ENCODE measurements around the gene TEX13C.
"Not testable (repeated sequence)": the region's sequence is repeated elsewhere in the genome, so short reads cannot be mapped to it uniquely, and the experiment has no call there.

The TEX13C gene

DNA sequence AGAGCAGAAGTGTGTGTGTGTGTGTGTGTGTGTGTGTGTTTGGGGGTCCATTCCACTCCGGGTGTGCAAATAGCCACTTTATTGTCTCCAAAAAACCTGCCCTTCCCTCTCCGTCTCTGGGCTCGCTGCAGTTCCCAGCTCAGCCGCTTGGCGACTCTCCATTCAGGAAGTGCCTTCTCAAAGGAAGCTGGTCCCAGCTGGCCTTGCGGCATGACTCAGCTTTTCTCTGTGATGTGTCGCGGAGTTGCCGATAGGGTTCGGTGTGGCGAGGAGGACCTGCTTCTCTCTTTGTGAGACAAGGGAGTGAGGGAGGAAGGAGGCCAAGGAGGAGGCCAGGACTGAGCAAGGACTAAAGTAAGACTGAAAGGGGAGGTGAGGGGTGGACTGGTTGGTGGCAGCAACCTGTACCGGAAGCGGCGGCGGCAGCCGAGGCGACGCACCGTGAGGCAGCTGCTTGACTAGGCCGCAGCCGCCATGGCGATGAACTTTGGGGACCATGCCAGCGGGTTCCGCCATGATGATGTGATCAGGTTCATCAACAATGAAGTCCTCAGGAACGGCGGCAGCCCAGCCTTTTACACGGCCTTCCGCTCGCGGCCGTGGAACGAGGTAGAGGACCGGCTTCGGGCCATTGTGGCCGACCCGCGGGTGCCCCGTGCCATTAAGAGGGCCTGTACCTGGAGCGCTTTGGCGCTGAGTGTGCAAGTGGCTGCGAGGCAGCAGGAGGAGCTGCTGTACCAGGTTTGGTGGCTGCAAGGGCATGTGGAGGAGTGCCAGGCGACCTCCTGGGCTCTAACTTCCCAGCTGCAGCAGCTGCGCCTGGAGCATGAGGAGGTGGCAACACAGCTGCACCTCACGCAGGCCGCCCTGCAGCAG lies at the start of gene TEX13C:
TSS of gene TEX13C (plus strand) at position 226 of the 876 bp plus-strand sequence. CDS start at position 475, 249 bp downstream.
- no peaks in the 10 kb centered on the region for H3K36me3 Mint-ChIP-seq
- no peaks in the 10 kb centered on the region for H3K4me1 Mint-ChIP-seq
- peaks cover 0 to 2% of the 10 kb centered on the region in 2 donors for H3K9me3 Mint-ChIP-seq
- H3K4me3 Mint-ChIP-seq, result no peak within 1 kb of the TSS
- ATAC-seq (replicated peaks) (no peak), DNase-seq (no peak)
- no peak within 1 kb of the TSS for H3K27ac Mint-ChIP-seq
- H3K27me3 Mint-ChIP-seq, result no peaks in the 10 kb centered on the region

DNA sequence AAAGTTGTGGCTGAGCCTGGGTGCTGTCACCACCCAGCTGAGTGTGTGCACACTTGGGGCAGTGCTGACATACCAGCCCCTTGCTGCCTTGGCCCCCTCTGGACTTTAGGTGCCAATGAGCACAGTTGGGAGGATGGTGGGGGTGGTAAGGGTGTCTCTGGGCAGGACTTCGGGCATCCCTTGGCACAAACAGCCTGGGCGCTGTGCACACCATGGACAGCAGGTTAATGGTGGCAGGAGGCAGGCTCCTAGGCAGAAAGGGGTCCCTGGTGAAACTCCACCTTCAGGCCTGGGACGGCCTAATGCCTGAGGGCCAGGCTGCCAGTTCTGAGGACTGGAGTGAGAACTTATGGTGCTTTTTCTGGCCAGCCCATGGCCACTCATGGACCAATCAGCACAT lies 32.4 kb upstream of the TEX13C start:
- Mint-ChIP-seq H3K4me3 (no peak overlapping the region), H3K27me3 (no peaks in the 10 kb centered on the region), H3K27ac (no peak overlapping the region), H3K4me1 (no peaks in the 10 kb centered on the region), H3K36me3 (no peaks in the 10 kb centered on the region), H3K9me3 (no peaks in the 10 kb centered on the region)
- ATAC-seq (replicated peaks) (no peak), DNase-seq (no peak)

DNA sequence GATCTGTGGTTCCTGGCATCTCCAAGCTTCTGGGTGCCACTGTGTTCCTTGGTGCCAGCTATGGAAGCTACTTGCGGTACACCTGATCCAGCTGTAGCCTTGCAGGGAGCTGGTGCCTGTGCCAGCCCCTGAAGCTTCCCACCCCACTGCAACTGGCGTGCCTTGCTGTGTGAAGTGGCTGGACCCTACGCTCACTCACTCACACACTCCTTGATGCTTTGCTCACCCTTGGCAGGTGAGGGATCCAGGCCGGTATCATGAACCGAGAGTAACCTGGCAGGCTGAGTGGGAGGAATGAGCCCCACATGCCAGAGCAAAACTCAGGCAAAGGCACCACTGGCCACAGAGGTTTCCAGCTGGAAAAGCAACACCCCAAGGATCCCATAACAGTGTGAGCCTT lies 31.3 kb upstream of the TEX13C start:
- Mint-ChIP-seq H3K9me3 (no peaks in the 10 kb centered on the region), H3K27ac (no peak overlapping the region), H3K4me1 (peaks cover 0 to under 1% of the 10 kb centered on the region in 2 donors), H3K4me3 (no peak overlapping the region), H3K36me3 (no peaks in the 10 kb centered on the region), H3K27me3 (no peaks in the 10 kb centered on the region)
- ATAC-seq (replicated peaks), result no peak
- no peak for DNase-seq

DNA sequence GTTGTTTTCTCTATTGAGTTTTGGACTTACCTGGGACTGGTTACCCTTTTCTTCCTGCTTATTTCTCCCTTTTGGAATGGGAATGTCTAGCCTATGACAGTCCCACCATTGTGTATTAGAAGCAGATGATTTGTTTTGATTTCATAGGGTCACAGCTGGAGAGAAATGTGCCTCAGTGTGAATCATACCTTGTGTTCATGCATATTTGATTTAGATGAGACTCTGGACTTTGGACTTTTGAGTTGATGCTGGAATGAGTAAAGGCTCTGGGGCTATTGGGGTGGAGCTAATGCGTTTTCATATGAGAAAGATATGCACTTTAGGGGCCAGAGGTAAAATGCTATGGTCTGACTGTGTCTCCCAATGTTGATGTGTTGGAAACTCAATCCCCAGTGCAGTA lies 30.5 kb upstream of the TEX13C start:
- Mint-ChIP-seq H3K4me1 (peaks cover 0 to 5% of the 10 kb centered on the region in 2 donors), H3K27ac (no peak overlapping the region), H3K27me3 (no peaks in the 10 kb centered on the region), H3K4me3 (no peak overlapping the region), H3K36me3 (no peaks in the 10 kb centered on the region), H3K9me3 (peaks cover 0 to 3% of the 10 kb centered on the region in 2 donors)
- DNase-seq (no peak), ATAC-seq (replicated peaks) (no peak)

DNA sequence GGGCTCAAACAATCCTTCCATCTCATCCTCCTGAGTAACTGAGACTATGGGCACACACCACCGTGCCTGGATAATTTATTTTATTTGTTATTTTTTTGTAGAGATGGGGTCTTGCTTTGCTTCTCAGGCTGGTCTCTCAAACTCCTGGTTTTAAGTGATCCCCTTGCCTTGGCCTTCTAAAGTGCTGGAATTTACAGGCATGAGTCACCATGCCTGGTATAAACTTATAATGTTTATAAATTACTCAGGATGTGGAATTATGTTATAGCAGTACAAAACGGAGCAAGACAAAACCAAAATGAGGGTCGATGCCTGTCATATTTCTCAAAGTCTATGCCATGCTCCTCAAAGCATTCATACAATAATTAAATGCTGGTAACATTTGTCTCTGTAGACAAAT lies 29.8 kb upstream of the TEX13C start:
- Mint-ChIP-seq H3K36me3 (no peaks in the 10 kb centered on the region), H3K9me3 (peaks cover 0 to 7% of the 10 kb centered on the region in 2 donors), H3K4me1 (peaks cover 0 to 5% of the 10 kb centered on the region in 2 donors), H3K4me3 (no peak overlapping the region), H3K27ac (no peak overlapping the region), H3K27me3 (no peaks in the 10 kb centered on the region)
- DNase-seq (no peak), ATAC-seq (replicated peaks) (no peak)

DNA sequence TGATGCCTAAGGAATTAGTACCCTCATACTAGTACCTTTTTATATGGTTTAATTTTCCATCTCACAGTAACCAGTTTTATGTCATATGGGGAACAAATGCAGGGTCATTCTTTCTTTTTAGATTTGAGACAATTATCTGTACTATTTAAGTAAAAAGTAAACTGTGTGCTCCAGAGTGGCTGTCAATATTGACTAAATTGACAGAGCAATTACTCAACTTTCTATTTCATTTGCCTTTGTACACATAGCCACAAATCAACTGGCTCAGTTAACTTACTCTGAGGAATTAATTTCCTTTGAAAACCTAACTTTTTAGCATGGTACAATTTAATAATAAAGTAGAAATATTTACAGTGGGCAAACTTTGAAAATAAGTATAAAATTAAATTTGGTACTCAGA lies 28.5 kb upstream of the TEX13C start:
- ATAC-seq (replicated peaks) (no peak), DNase-seq (no peak)
- Mint-ChIP-seq H3K36me3 (no peaks in the 10 kb centered on the region), H3K9me3 (peaks cover 0 to 8% of the 10 kb centered on the region in 2 donors), H3K4me1 (peaks cover 0 to 5% of the 10 kb centered on the region in 2 donors), H3K4me3 (no peak overlapping the region), H3K27ac (no peak overlapping the region), H3K27me3 (no peaks in the 10 kb centered on the region)

DNA sequence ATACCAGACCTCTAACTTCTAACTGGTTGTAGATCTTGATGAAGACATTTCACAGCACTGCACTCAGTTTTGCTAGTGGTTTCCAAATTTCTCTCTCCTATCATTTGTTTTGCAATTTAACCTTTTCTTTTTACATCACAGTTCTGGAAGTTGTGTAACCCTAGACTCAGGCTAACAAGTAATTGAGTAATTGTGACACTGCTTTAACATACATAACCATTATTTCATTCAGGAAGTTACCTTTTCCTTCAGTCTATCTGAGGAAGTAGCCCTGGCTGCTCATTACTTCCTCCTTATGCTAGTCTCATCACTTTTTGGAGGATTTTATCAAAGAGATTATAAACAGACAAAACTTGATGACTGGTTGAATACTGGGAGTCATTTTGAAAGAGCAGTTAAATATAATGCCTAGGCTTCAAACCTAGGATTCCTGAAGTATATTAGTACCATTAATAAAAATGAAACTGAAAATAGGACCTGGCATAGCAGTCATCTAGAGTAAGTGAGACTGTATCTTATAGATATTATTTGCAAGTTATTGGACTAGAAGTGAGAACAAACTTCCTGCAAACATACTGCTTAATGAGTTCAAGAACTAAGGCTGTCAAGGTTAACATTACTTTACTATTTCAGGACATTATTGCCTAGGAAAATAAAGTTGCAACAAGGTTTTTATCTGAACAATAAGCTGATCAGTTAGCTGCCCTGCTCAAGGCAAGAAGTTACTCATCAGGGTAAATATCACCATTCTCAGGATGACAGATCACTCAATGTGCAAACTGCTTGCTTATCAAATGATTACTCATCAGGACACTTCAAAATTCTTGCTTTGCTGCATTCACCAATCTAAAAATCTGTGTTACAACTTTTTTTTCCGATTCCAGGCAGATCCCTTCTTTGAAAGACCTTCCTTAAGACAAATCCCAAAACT lies 25.6 kb upstream of the TEX13C start:
- Mint-ChIP-seq H3K9me3 (peaks cover 0 to 8% of the 10 kb centered on the region in 2 donors), H3K27ac (no peak overlapping the region), H3K27me3 (no peaks in the 10 kb centered on the region), H3K36me3 (no peaks in the 10 kb centered on the region), H3K4me1 (peaks cover 0 to 5% of the 10 kb centered on the region in 2 donors), H3K4me3 (no peak overlapping the region)
- ATAC-seq (replicated peaks), result peak in 1 of 2 donors; percentile 76
- DNase-seq, result no peak

DNA sequence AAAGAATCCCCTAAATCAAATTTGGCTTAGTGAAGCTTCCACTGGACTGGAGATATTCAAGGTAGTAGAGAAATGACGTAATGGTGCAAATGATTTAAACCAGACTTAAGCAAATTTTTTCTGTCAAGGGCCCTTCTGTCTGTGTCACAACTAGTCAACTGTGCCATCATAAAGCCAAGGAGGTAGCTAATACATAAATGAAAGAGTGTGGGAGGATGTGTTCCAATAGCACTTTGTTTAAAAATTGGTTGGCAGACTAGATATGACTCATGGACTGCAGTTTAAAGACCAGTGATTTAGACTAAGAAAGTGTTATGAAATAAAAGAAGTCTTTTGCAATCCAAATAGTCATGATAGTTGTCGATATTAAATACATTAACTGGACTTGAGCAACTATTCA lies 24.3 kb upstream of the TEX13C start:
- Mint-ChIP-seq H3K4me3 (no peak overlapping the region), H3K9me3 (peaks cover 0 to 8% of the 10 kb centered on the region in 2 donors)

DNA sequence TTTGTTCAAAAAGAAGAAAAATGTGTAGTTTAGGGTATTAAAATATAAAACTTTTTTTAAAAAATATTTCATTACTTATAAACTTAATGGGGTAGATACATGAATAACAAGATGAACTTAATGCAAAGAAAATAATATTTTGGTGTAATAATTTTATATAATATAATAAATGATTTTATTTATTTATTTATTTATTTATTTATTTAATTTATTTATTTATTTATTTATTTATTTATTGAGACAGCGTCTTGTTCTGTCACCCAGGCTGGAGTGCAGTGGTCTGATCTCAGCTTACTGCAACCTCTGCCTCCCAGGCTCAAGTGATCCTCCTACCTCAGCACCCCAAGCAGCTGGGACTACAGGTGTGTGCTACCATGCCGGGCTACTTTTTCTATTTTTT lies 20.8 kb upstream of the TEX13C start:
- no peaks in the 10 kb centered on the region for H3K36me3 Mint-ChIP-seq
- no peaks in the 10 kb centered on the region for H3K27me3 Mint-ChIP-seq
- no peak for ATAC-seq (replicated peaks)
- no peak for DNase-seq
- no peak overlapping the region for H3K27ac Mint-ChIP-seq
- H3K4me3 Mint-ChIP-seq, result no peak overlapping the region
- peaks cover 0 to 6% of the 10 kb centered on the region in 2 donors for H3K9me3 Mint-ChIP-seq
- peaks cover 0 to 2% of the 10 kb centered on the region in 2 donors for H3K4me1 Mint-ChIP-seq

More for the DNA sequence above, 24.3 kb upstream of the TEX13C start:
- Mint-ChIP-seq H3K4me1 (peaks cover 0 to 5% of the 10 kb centered on the region in 2 donors), H3K27ac (no peak overlapping the region), H3K27me3 (no peaks in the 10 kb centered on the region), H3K36me3 (no peaks in the 10 kb centered on the region)
- no peak for DNase-seq
- peak in 1 of 2 donors; percentile 83 for ATAC-seq (replicated peaks)

DNA sequence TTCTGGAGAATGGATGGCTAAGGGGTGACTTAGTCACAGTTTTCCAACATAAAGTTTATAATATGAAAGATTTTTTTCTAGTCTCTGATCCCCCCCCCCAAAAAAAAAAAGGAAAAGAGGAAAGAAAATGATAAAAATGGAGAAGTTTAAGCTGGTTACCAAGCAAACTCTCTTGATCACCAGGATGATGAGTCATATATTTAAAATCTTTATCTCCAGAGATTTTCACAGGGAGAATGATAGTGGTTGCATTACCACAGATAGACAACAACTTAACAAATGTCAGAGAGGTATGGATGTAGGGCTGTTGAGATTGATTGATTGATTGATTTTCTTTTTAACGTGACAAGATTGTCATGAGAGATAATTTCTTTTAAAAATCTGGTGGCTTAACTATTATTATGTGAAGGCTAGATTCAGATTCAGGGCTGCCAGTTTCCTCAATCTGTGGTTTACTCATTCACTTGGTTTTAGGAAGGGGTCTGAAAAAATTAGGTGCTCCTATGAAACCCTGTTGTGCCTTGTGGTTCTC lies 13.3 kb upstream of the TEX13C start:
- H3K9me3 Mint-ChIP-seq, result peaks cover 0 to 3% of the 10 kb centered on the region in 2 donors
- no peak overlapping the region for H3K4me3 Mint-ChIP-seq
- ATAC-seq (replicated peaks), result no peak

DNA sequence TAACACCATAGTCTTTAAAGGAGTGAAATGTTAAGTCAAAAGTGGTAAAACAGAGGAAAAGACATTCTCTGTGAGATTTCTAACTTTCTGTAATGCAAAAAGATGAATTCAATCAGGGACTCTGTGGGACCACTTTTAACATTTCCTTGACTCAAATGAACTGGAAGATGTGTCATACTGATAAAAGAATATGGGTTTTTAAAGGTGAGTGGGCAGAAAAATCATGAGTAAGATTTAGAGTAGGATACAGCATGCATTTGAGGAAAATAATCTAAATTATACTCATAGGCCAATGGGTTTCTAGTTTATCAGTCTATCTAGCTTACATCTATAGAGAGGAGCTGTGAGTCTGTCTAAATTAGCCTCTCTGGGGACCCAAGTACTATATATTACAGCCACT lies 11.0 kb upstream of the TEX13C start:
- Mint-ChIP-seq H3K36me3 (no peaks in the 10 kb centered on the region), H3K27me3 (no peaks in the 10 kb centered on the region), H3K9me3 (peaks cover 0 to 3% of the 10 kb centered on the region in 2 donors), H3K4me1 (no peaks in the 10 kb centered on the region), H3K27ac (no peak overlapping the region), H3K4me3 (no peak overlapping the region)
- DNase-seq (no peak), ATAC-seq (replicated peaks) (no peak)

More for the DNA sequence above, 13.3 kb upstream of the TEX13C start:
- Mint-ChIP-seq H3K27me3 (no peaks in the 10 kb centered on the region), H3K27ac (no peak overlapping the region), H3K36me3 (no peaks in the 10 kb centered on the region), H3K4me1 (no peaks in the 10 kb centered on the region)
- DNase-seq, result no peak

DNA sequence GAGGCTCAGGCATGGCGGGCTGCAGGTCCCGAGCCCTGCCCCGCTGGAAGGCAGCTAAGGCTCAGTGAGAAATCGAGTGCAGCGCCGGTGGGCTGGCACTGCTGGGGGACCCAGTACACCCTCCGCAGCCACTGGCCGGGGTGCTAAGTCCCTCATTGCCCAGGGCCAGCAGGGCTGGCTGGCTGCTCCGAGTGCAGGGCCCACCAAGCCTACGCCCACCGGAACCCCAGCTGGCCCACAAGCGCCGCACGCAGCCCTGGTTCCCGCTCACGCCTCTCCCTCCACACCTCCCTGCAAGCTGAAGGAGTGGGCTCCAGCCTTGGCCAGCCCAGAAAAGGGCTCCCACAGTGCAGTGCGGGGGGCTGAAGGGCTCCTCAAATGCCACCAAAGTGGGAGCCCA lies 505 bp upstream of the TEX13C start:
- H3K4me3 Mint-ChIP-seq; H3K9me3 Mint-ChIP-seq; ATAC-seq (replicated peaks); H3K4me1 Mint-ChIP-seq; DNase-seq; H3K36me3 Mint-ChIP-seq; H3K27ac Mint-ChIP-seq; H3K27me3 Mint-ChIP-seq: not testable (repeated sequence)

DNA sequence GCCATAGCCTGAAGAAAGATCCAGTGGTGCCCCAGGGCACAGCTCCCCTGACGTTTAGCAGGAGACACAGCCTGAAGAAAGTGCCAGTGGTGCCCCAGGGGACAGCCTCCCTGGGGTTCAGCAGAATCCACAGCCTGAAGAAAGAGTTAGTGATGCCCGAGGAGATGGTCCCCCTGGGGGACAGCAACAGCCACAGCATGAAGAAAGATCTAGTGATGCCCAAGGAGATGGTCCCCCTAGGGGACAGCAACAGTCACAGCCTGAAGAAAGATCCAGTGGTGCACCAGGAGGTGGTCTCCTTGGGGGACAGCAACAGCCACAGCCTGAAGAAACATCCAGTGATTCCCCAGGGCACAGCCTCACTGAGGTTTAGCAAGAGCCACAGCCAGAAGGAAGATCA lies 2.8 kb downstream of the TEX13C start:
- Mint-ChIP-seq H3K27ac (no peak overlapping the region), H3K4me1 (no peaks in the 10 kb centered on the region), H3K36me3 (no peaks in the 10 kb centered on the region), H3K27me3 (no peaks in the 10 kb centered on the region), H3K4me3 (no peak overlapping the region), H3K9me3 (peaks cover 0 to 2% of the 10 kb centered on the region in 2 donors)
- DNase-seq, result no peak
- no peak for ATAC-seq (replicated peaks)

DNA sequence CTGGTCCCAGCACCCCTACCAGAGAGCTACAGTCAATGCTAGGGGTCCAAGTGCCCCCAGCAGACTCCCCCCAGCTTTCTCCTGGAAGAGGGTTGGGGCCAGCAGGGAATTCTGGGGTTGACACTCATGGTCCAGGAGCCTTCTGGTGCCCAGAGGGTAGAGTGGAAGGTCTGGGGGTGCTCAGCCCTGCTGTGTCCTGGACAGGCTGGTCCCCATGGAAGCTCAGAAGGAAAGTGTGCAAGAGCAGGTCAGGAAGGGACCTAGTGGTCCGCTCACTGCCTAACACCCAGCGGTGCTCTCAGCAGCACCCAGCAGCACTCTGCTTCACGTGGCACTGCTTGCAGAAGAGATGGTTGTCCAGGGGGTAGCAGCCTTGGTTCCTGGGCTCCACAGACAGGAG lies 6.9 kb downstream of the TEX13C start:
- no peak overlapping the region for H3K4me3 Mint-ChIP-seq
- no peak overlapping the region for H3K27ac Mint-ChIP-seq
- H3K9me3 Mint-ChIP-seq, result no peaks in the 10 kb centered on the region
- no peaks in the 10 kb centered on the region for H3K4me1 Mint-ChIP-seq
- H3K36me3 Mint-ChIP-seq, result no peaks in the 10 kb centered on the region
- H3K27me3 Mint-ChIP-seq, result no peaks in the 10 kb centered on the region
- DNase-seq (no peak), ATAC-seq (replicated peaks) (no peak)

Measured in stimulated activated naive B cell treated with anti-CD40 and anti-IgM and Interleukin-4, amounts not matched to agents 10 μg/mL and 1 μg/mL and 100 μg/mL, for 72 hours (primary cell).